Measurements from ENCODE around the gene SPECC1L.
"Not testable (repeated sequence)": the region's sequence is repeated elsewhere in the genome, so short reads cannot be mapped to it uniquely, and the experiment has no call there.

SPECC1L gene

DNA sequence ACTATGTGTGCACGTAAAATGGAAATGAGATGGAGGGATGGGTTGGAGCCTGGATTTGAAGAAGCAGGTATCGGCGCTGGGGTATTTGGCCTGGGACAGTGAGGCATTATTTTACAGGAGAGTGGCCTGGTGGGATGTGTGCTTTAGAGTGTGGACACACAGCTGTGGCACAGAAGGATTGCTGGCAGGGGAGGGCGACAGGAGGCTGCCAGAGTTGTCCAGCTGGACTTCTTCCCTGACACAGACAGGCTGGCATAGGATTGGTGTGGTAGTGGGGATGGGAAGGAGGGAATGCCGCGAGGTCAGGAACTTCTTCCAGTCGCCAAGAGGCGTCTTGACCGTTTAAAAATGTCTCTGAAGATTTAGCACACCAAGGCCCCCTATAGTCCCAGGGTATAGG is 16.6 kb downstream of the SPECC1L start:
- not testable (repeated sequence) for H3K36me3 Mint-ChIP-seq; DNase-seq (ENCODE audit: low spot score in 2 of 2); H3K27ac Mint-ChIP-seq; ATAC-seq (ENCODE audit: low read depth); H3K27me3 Mint-ChIP-seq; H3K4me3 Mint-ChIP-seq; H3K9me3 Mint-ChIP-seq
- peaks cover 36% of the 10 kb centered on the region for H3K4me1 Mint-ChIP-seq

DNA sequence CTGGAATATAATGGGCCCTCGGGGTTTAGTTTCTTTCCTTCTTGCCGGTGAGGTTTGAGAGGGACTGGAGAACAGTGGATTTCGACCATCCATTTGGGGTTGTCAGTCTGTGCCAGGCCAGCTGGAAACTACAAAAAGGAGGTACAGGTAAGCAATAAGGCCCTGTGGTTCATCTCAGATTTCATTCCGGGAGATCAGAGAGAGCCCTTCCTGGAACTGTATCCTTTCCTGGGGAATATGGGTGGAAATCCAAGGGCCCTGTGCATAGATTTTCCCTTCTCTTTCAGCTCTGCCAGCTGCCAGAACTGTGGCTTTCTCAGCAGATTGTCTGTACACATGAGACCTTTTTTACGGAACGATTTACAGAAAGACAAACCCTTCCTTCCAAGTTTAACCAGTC is 17.2 kb downstream of the SPECC1L start:
- ATAC-seq (ENCODE audit: low read depth); H3K36me3 Mint-ChIP-seq; H3K27me3 Mint-ChIP-seq; H3K9me3 Mint-ChIP-seq; DNase-seq (ENCODE audit: low spot score in 2 of 2); H3K27ac Mint-ChIP-seq; H3K4me3 Mint-ChIP-seq: not testable (repeated sequence)
- peaks cover 33% of the 10 kb centered on the region for H3K4me1 Mint-ChIP-seq

DNA sequence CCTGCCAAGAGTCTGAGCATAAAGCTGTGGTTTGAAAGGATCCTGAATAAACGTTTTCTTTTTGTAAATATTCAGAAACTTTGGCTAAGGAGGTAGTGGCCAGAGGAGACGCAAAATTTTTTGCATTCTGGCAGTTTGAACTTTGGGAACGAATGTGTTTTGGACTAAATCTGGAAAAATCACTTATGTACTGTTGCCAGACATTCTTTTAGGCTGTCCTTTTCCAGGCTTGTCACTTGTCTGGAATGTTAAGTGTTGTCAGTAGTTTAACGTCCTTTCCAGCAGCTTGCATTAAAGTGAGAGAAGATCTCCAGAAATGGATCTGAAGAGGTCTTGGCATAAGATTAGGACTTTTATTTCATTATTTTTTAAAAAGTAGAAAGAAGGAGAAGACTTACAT is 18.5 kb downstream of the SPECC1L start:
- DNase-seq (ENCODE audit: low spot score in 2 of 2) (no peak), ATAC-seq (ENCODE audit: low read depth) (no peak)
- no peaks in the 10 kb centered on the region for H3K27me3 Mint-ChIP-seq
- H3K36me3 Mint-ChIP-seq: peaks cover 7% of the 10 kb centered on the region
- H3K27ac Mint-ChIP-seq: no peak overlapping the region
- H3K9me3 Mint-ChIP-seq: no peaks in the 10 kb centered on the region
- peaks cover 29% of the 10 kb centered on the region for H3K4me1 Mint-ChIP-seq
- H3K4me3 Mint-ChIP-seq: no peak overlapping the region

DNA sequence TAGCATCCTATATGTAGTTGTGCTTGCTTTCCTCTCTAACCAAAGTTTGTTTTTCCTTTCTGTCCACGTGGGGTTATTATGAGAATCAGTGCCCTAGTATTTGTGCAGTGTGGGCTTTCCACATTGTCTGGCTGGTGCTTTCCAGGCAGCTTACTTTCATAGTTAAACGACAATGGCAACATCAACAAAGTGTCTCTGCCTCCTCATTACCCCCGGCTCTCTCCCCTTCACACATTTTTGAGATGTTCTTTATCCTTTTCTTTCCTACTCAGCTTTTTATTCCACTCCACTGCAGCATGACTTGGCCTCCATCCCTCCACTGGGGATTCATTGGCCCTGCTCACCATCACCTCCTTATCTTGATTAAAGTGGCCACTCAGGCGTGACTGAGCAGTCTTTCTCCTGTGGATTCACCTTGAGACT is 19.1 kb downstream of the SPECC1L start:
- Mint-ChIP-seq H3K36me3 (peaks cover 6% of the 10 kb centered on the region), H3K4me3 (no peak overlapping the region), H3K4me1 (peaks cover 27% of the 10 kb centered on the region), H3K27ac (no peak overlapping the region), H3K27me3 (no peaks in the 10 kb centered on the region), H3K9me3 (no peaks in the 10 kb centered on the region)
- ATAC-seq (ENCODE audit: low read depth): peak; percentile 29
- DNase-seq (ENCODE audit: low spot score in 2 of 2): no peak

DNA sequence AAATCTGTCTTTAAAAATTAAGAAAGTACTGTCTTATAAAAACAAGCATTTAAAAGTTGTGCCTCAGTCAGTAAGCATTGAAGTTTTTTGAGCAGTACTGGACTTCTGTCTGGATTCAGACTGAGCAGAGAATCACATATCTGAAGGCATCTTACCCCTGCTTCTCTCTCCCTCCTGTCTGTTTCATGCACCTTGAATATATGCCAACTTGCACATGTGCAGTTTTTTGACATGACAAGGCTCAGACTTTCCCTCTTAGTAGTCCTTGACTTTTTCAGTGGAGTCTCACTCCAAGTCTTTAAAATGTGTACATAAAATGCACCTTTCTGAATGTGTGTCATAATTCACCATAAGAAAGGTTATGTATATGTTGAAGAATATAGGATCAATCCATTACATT is 19.8 kb downstream of the SPECC1L start:
- no peak overlapping the region for H3K4me3 Mint-ChIP-seq
- H3K27ac Mint-ChIP-seq: no peak overlapping the region
- ATAC-seq (ENCODE audit: low read depth): no peak
- peaks cover 23% of the 10 kb centered on the region for H3K4me1 Mint-ChIP-seq
- H3K9me3 Mint-ChIP-seq: no peaks in the 10 kb centered on the region
- DNase-seq (ENCODE audit: low spot score in 2 of 2): no peak
- H3K36me3 Mint-ChIP-seq: peaks cover 3% of the 10 kb centered on the region
- H3K27me3 Mint-ChIP-seq: no peaks in the 10 kb centered on the region

DNA sequence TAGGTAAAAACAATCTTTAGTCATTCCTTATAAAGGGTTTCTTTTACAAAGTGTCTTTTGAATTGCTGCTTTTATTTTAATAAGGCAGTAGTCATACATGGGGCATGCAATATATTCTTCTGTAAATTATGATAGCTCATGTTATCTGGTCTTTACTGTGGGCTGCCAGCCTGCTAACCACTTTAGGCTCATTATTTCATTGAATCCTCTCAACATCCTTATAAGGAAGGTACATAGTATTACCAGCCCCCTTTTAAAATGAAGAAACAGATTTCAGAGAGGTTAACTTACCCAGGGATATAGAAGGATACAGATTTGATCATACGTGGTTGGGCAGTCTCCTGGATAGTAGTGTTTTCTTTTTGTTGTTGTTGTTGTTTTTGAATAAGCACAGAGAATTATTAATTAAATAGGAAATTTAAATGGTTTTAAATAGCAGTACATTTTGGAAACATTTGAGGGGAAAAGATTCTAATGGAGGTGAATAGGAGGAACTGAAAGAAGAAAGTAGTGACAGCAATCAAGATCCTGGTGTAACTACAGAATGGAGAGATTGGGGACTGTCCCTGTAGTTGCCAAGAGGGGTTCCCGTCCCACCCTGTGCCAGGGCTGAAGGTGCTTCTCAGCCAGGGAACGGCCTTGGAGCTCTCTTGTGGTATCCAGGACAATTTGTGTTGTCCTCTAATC is 21.0 kb downstream of the SPECC1L start:
- Mint-ChIP-seq H3K27me3 (no peaks in the 10 kb centered on the region), H3K4me3 (no peak overlapping the region), H3K36me3 (peaks cover 3% of the 10 kb centered on the region), H3K9me3 (no peaks in the 10 kb centered on the region), H3K27ac (peak overlapping the region; percentile 62), H3K4me1 (peaks cover 28% of the 10 kb centered on the region)
- DNase-seq (ENCODE audit: low spot score in 2 of 2): no peak
- ATAC-seq (ENCODE audit: low read depth): no peak

DNA sequence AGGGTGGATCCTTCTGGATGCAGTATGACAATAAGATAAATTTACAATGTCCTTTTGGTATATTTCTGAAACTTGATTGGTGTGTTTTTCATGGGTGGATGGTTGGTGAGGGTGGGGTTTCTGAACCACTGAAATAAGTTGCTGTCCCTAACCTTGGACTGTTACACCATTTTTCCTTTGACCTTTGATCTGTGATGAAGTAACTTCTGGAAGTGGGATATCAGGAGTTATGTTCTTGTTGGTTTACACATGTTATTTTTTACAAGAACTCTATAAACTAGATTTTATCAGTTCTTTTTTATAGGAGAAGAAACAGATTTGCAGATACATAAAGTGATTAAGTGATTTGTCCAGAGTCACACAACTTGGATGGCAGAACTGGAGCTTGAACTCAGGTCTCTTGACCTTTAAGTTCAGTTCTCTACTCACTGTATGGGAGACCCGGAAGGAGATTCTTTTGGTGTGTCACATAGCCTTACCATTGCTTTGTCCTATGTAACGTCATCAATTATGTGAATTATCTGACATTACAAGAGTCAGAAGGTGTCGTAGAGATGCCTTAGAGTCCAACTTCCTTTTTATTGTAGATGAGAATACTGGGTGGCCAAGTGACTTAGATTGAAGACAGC is 21.7 kb downstream of the SPECC1L start:
- not testable (repeated sequence) for ATAC-seq (ENCODE audit: low read depth)

DNA sequence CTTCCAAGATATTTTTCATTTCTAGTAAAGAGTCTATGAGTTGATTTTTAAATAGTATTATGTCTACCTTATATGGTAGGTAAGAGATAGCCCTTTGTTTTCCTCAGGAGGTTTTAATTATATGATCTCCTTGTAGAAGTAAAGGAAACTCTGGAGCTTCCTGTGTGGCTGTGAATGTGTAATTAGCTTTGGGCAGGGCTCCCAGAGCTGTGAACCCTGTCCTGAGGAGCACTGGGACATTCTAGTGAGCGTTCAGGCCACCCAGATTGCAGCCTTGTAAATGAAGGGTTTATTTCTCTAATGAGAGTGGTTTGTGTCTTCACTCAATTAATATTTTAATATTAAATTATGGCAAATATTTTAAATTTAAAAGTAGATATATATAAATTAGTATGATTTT is 24.3 kb downstream of the SPECC1L start:
- H3K27me3 Mint-ChIP-seq; DNase-seq (ENCODE audit: low spot score in 2 of 2); H3K27ac Mint-ChIP-seq; ATAC-seq (ENCODE audit: low read depth); H3K36me3 Mint-ChIP-seq; H3K4me3 Mint-ChIP-seq; H3K9me3 Mint-ChIP-seq: not testable (repeated sequence)
- peaks cover 22% of the 10 kb centered on the region for H3K4me1 Mint-ChIP-seq

More for the DNA sequence above, 21.7 kb downstream of the SPECC1L start:
- not testable (repeated sequence) for H3K9me3 Mint-ChIP-seq; DNase-seq (ENCODE audit: low spot score in 2 of 2); H3K36me3 Mint-ChIP-seq; H3K27me3 Mint-ChIP-seq; H3K4me3 Mint-ChIP-seq
- Mint-ChIP-seq H3K4me1 (peaks cover 24% of the 10 kb centered on the region), H3K27ac (peak overlapping the region; percentile 62)

DNA sequence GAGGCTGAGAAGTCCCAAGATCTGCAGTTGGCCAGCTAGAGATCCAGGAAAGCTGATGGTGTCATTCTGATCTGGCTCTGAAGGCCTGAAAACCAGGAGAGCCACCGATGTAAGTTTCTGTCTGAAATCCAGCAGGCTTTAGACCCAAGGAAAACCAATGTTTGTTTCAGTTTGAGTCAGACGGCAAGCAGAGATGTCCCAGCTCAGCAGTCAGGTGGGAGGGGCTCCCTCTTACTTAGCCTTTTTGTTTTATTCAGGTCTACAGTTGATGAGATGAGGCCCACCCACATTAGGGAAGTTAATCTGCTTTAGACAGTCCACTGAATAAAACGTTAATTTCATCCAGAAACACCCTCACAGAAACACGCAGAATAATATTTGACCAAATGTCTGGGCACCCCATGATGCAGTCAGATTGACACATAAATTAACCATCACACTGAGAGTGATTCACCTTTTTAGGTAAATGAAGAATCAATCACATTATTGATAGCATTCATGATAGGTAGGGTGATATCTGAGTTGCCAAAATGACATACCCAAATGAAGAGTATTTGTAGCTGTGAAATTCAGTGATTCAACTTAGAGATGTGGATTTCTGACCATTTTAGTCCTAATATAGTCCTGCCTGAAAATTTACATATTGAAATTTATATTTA is 28.0 kb downstream of the SPECC1L start:
- not testable (repeated sequence) for DNase-seq (ENCODE audit: low spot score in 2 of 2); H3K27ac Mint-ChIP-seq; H3K27me3 Mint-ChIP-seq; H3K9me3 Mint-ChIP-seq; H3K4me3 Mint-ChIP-seq
- H3K4me1 Mint-ChIP-seq: peaks cover 31% of the 10 kb centered on the region
- ATAC-seq (ENCODE audit: low read depth): peak; percentile 38
- peaks cover 10% of the 10 kb centered on the region for H3K36me3 Mint-ChIP-seq

DNA sequence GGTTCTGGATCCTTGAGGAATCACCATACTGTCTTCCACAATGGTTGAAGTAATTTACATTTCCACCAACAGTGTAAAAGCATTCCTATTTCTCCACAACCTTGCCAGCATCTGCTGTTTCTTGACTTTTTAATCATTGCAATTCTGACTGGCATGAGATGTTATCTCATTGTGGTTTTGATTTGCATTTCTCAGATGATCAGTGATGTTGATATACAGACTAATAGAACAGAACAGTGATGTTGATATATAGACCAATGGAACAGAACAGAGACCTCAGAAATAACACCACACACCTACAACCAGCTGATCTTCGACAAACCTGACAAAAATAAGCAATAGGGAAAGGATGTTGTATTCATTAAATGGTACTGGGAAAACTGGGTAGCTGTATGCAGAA is 29.9 kb downstream of the SPECC1L start:
- ATAC-seq (ENCODE audit: low read depth): peak; percentile 41
- H3K27ac Mint-ChIP-seq; H3K9me3 Mint-ChIP-seq; H3K4me3 Mint-ChIP-seq; DNase-seq (ENCODE audit: low spot score in 2 of 2); H3K27me3 Mint-ChIP-seq: not testable (repeated sequence)
- Mint-ChIP-seq H3K4me1 (peaks cover 38% of the 10 kb centered on the region), H3K36me3 (peaks cover 19% of the 10 kb centered on the region)

DNA sequence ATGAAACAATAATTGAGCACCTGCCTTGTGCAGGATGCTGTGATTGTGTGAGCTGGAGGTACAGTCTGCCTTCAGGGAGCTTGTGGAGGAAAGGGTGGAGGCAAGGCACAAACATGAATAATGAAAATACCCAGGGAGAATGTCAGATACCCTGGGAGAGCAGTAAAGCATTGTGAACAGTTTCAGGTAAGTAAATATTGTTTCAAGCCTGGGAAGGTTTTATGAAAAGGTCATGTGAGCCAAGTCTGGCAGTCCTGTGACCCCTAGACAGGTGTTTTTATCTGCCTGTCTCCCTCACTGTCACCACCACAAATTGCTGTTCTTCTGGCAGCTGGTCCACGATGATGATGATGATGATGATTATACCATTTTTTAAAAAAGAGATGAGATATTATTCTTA is 32.0 kb downstream of the SPECC1L start:
- Mint-ChIP-seq H3K4me3 (no peak overlapping the region), H3K36me3 (peaks cover 29% of the 10 kb centered on the region), H3K27ac (peak overlapping the region; percentile 67), H3K9me3 (peaks cover 2% of the 10 kb centered on the region), H3K27me3 (no peaks in the 10 kb centered on the region), H3K4me1 (peaks cover 37% of the 10 kb centered on the region)
- DNase-seq (ENCODE audit: low spot score in 2 of 2) (no peak), ATAC-seq (ENCODE audit: low read depth) (no peak)

DNA sequence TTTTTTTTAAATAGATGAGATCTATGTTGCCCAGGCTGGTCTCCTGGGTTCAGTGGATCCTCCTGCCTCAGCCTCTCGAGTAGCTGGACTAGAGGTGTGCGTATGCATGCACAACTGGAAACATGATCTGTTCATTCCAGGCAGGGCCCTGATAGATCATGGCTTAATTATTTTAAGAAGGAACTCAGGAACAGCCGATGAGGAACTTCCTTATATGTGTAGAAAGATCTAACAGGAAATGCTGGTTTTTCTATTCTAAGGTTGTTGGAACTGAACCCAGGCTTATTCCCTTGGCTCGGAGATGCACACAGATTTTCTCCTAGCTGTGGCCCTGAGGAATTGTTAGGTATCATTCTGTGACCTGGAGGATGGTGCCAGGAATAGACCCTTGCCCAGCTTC is 32.4 kb downstream of the SPECC1L start:
- Mint-ChIP-seq H3K4me1 (peaks cover 37% of the 10 kb centered on the region), H3K9me3 (peaks cover 2% of the 10 kb centered on the region), H3K27me3 (no peaks in the 10 kb centered on the region), H3K27ac (peak overlapping the region; percentile 84), H3K36me3 (peaks cover 29% of the 10 kb centered on the region), H3K4me3 (no peak overlapping the region)
- DNase-seq (ENCODE audit: low spot score in 2 of 2) (no peak), ATAC-seq (ENCODE audit: low read depth) (no peak)

DNA sequence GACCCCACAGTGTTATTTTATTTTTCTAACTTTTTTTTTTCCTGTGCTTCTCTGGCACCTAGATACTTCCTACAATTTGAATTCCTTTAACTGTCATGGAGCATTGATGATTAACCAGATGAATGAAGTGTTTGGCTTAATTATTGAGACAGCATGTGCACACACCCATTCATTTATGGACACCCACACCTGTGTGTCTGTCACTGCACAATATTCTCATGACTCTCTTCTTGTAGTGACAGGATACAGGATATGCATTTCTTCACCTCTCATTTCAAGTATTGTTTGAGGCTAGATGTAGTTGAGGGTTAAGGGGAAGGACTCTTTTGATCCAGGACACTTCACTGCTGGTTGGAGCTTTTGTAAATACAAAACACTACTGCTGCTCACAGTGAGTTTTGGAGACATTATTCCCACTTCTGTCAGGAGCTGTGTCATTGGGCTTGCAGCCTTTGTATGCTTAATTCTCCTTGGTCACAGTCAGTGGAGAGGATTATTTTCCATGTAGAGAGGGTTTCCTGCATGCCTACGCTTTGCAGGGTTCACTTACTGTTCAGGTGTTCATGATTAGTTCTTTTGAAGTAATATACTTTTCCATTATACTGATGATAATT is 33.5 kb downstream of the SPECC1L start:
- Mint-ChIP-seq H3K4me1 (peaks cover 32% of the 10 kb centered on the region), H3K36me3 (peaks cover 29% of the 10 kb centered on the region), H3K27ac (peak overlapping the region; percentile 84), H3K4me3 (no peak overlapping the region), H3K27me3 (no peaks in the 10 kb centered on the region), H3K9me3 (peaks cover 2% of the 10 kb centered on the region)
- ATAC-seq (ENCODE audit: low read depth) (no peak), DNase-seq (ENCODE audit: low spot score in 2 of 2) (no peak)

DNA sequence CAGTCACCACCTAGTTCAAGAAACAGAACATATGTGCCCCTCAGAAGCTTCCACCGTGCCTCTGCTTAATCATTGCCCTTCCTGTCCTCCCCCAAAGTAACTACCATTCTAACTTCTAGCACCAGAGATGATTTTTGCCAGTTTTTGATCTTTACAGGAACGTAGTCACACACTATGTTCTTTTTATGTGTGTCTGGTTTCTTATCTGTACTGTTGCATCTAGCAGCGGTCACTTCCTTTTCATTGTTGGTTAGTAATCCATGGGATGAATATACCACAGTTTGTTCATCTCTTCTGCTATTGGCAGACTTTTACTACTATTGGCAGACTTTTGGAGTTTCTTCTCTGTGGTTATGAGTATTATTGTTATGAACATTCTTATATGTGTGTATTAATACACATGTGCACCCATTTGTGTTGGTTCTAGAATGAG is 34.6 kb downstream of the SPECC1L start:
- ATAC-seq (ENCODE audit: low read depth) (no peak), DNase-seq (ENCODE audit: low spot score in 2 of 2) (no peak)
- peak overlapping the region; percentile 10 for H3K27ac Mint-ChIP-seq
- no peak overlapping the region for H3K4me3 Mint-ChIP-seq
- peaks cover 31% of the 10 kb centered on the region for H3K4me1 Mint-ChIP-seq
- peaks cover 32% of the 10 kb centered on the region for H3K36me3 Mint-ChIP-seq
- no peaks in the 10 kb centered on the region for H3K27me3 Mint-ChIP-seq
- peaks cover 2% of the 10 kb centered on the region for H3K9me3 Mint-ChIP-seq

Measured in memory B cell (primary cell).